Activated CD8-positive, alpha-beta T cell treated with anti-CD3 and anti-CD28 coated beads for 36 hours (primary cell): Measurements from ENCODE around the gene TBX21. TPM values are rescaled to one million over a fixed set of nuclear protein-coding genes. Genes with fewer than 3 reads are reported as not detected.

Experiments used
- ATAC-seq: fragments of 200-7000 bp; cut with Tn5 transposase; one replicate; pipeline ENCODE4 v1.10.0; 2021; ENCODE audit warnings: mild to moderate bottlenecking, moderate library complexity
- CTCF ChIA-PET: fragments of 350-600 bp; sonication (Branson Sonifier 250); formaldehyde crosslinking; loops from one replicate; lab custom pipeline; 2021; ENCODE audit warnings: antibody characterized with exemption; lab: Charles Lee
- POLR2A ChIA-PET: fragments of 350-600 bp; sonication (Branson Sonifier 250); formaldehyde crosslinking; loops from one replicate; lab custom pipeline; 2021; ENCODE audit warnings: antibody characterized with exemption; lab: Charles Lee
- DNase-seq: peaks from one replicate; pipeline ENCODE4 v3.0.0-alpha.2; 2020
- H3K27ac Mint-ChIP-seq: one replicate; pipeline ENCODE4 v1.8.0; 2021; ENCODE audit warnings: mild to moderate bottlenecking, mixed read lengths
- H3K27me3 Mint-ChIP-seq: one replicate; pipeline ENCODE4 v1.8.0; 2021; ENCODE audit warnings: mixed read lengths
- H3K36me3 Mint-ChIP-seq: one replicate; pipeline ENCODE4 v1.8.0; 2021; ENCODE audit warnings: low read depth, mixed read lengths
- H3K4me1 Mint-ChIP-seq: one replicate; pipeline ENCODE4 v1.8.0; 2021; ENCODE audit warnings: low read depth, mixed read lengths
- H3K4me3 Mint-ChIP-seq: one replicate; pipeline ENCODE4 v1.8.0; 2021; ENCODE audit warnings: mild to moderate bottlenecking, moderate library complexity, mixed read lengths
- H3K9me3 Mint-ChIP-seq: one replicate; pipeline ENCODE4 v1.8.0; 2021; ENCODE audit warnings: mixed read lengths
- intact Hi-C: fragments of 100-400 bp; cut with micrococcal nuclease; formaldehyde crosslinking; loops from one replicate; pipeline ENCODE4 v1.10.0; 2022
- total RNA-seq, 2 experiments: library from RNA; stranded (reverse); gene quantifications; one replicate each; pipeline ENCODE4 v1.2.3, GENCODE V29; 2021
- TF ChIP-seq, protein P1 (sequence below): fragments of 200-600 bp; IDR thresholded peaks from one replicate; pipeline ENCODE4 v1.8.0; 2022; ENCODE audit warnings: antibody characterized with exemption, mild to moderate bottlenecking

TBX21 gene
- total RNA-seq, 2 experiments from 2014 or later, result 53.0 to 56.9 TPM

DNA sequence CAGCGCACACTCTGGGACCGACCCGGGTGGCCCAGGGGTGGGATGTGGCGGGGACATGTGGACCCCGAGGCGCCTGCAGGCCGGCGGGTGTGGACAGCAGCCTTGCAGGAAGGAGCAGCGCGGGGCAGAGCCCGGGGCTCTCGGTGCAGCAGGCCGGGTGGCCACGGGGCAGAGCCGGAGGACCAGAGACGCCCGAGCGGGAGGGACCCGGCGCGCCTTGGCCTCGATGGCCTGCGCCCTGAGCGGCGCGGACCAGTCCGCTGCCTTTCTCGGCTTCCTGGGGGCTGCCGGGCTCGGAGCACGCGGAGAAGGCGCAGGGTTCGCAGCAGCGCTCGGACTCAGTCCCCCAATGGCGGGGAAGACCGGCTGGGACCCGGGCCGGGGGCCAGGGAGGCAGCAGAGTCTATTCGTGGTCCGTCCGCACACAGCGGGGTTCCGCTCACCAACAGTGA, 45.2 kb downstream of the TBX21 start:
- POLR2A ChIA-PET, result interaction anchor here (0.6 kb wide), 1 partner anchor 165 kb away, joined by 4 read pairs; no protein-coding TSS in a partner anchor
- DNase-seq (no peak), ATAC-seq (no peak)
- intact Hi-C loops, result no loop called here
- H3K36me3 Mint-ChIP-seq, result no peaks in the 10 kb centered on the region
- H3K4me3 Mint-ChIP-seq, result no peak overlapping the region
- CTCF ChIA-PET, result interaction anchor here (0.8 kb wide), 1 partner anchor 23 kb away, joined by 3 read pairs; no protein-coding TSS in a partner anchor
- H3K9me3 Mint-ChIP-seq, result no peaks in the 10 kb centered on the region
- H3K4me1 Mint-ChIP-seq, result no peaks in the 10 kb centered on the region
- H3K27me3 Mint-ChIP-seq, result peaks cover 45% of the 10 kb centered on the region
- TF ChIP-seq, protein P1, sequence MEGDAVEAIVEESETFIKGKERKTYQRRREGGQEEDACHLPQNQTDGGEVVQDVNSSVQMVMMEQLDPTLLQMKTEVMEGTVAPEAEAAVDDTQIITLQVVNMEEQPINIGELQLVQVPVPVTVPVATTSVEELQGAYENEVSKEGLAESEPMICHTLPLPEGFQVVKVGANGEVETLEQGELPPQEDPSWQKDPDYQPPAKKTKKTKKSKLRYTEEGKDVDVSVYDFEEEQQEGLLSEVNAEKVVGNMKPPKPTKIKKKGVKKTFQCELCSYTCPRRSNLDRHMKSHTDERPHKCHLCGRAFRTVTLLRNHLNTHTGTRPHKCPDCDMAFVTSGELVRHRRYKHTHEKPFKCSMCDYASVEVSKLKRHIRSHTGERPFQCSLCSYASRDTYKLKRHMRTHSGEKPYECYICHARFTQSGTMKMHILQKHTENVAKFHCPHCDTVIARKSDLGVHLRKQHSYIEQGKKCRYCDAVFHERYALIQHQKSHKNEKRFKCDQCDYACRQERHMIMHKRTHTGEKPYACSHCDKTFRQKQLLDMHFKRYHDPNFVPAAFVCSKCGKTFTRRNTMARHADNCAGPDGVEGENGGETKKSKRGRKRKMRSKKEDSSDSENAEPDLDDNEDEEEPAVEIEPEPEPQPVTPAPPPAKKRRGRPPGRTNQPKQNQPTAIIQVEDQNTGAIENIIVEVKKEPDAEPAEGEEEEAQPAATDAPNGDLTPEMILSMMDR, result no peak
- H3K27ac Mint-ChIP-seq, result no peak overlapping the region

DNA sequence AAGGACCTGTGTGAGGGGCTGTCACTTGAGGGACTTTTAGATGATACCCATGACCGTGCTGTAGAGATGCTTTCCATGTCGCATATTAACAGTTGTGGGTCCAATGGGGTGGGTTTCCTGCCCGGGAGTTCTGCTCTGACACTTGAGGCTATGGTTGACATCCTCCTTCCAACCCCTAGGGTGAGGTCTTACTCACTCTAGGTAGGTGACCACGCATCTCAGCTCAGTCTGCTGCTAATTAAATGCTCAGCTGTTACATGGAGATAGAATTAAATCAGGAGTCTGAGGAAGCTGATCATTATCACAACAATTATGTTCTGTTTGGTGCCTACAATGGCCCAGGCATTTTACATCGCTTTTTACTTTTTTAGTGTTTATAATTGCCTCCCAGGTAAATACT, 48.4 kb downstream of the TBX21 start:
- Mint-ChIP-seq H3K36me3 (no peaks in the 10 kb centered on the region), H3K4me3 (no peak overlapping the region), H3K9me3 (no peaks in the 10 kb centered on the region), H3K4me1 (no peaks in the 10 kb centered on the region), H3K27me3 (peaks cover 38% of the 10 kb centered on the region), H3K27ac (no peak overlapping the region)
- intact Hi-C loops, result no loop called here
- TF ChIP-seq, protein P1, result no peak
- ChIA-PET POLR2A (no interaction called here), CTCF (interaction anchor here (1.2 to 3.4 kb wide), 5 partner anchors 9 to 108 kb away, joined by 3 to 11 read pairs (median 3); partner anchors contain the start of gene SCRN2)
- ATAC-seq (no peak), DNase-seq (no peak)

DNA sequence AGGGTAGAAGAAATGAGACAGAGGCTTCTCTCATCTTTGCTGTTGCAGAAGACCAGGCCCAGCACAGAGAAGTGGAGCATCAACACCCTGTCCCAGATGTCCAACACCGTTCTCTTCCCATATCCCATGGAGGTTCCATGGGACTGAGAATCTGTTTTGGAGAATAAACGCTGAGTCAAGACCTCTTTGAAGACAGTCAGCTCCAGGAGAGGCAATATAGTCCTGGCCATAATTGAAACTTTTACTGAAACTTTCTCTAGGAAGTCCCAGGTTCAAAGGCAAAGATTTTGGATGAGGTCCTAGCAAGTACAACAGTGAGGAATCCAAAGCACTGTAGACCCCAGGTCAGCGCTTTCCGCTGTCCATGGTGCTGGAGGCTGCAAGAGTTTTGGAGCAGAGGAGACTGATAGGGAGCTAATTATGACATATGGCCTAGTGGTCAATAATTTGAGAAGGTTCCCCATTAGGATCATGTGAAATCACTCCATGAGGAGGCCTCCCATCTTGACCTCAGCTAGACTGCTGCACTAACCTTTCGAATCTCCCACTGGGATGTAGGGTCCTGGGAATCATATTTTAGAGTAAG, 52.6 kb downstream of the TBX21 start:
- H3K27me3 Mint-ChIP-seq, result peaks cover 42% of the 10 kb centered on the region
- CTCF ChIA-PET, result interaction anchor here (0.7 to 1.6 kb wide), 6 partner anchors 16 to 122 kb away, joined by 3 to 6 read pairs (median 3); no protein-coding TSS in a partner anchor
- DNase-seq (peak; percentile 64), ATAC-seq (no peak)
- no peaks in the 10 kb centered on the region for H3K36me3 Mint-ChIP-seq
- TF ChIP-seq, protein P1, result no peak
- H3K27ac Mint-ChIP-seq, result no peak overlapping the region
- H3K9me3 Mint-ChIP-seq, result no peaks in the 10 kb centered on the region
- intact Hi-C loops, result no loop called here
- H3K4me1 Mint-ChIP-seq, result peaks cover 9% of the 10 kb centered on the region
- POLR2A ChIA-PET, result interaction anchor here (0.6 to 1.3 kb wide), 4 partner anchors 19 to 358 kb away, joined by 3 to 6 read pairs (median 3); partner anchors contain the start of gene TBX21
- H3K4me3 Mint-ChIP-seq, result no peak overlapping the region

DNA sequence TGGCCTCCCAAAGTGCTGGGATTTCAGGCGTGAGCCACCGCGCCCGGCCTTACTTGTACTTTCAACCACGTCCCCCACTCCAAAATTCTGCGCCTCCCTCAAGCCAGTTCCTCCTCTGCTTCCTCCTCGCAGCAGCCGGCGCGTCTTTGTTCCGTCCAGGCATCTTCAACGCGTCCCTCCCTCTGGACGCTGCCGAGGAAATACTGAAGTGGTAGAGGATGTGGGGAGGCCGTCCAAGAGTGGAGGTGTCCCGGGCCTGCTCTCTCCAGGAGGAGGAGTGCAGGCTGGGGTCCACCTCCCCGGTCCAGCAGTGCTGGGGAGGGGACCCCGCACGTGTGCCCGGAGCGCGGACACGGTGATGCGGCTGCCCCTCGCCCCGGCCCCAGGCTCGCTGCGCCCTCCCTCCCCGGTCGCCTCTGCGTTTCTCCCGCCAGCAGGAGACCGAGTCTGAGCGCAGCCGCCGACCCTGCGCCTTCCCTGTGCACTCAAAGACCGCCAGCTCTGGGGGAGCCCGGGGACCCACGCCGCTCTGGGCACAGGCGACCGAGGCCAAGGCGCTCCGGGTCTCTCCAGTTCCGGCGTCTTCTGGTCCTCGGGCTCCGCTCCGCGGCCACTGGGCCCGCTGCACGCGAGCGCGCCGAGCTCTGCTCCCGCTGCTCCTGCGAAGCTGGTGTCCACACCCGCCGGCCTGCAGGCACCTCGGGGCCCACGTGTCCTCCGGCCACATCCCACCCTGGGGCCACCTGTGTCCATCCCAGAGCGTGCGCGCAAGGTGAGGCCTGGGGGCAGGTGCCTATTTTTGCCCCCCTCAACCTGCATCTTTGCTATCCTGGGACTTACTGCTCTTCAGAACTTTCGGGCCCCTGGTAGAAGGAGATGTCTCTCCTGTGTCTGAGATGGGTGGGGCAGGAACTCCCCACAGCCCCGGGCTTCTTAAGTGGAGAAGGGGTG, 56.9 kb downstream of the TBX21 start:
- TF ChIP-seq, protein P1, result peak; percentile 78
- Mint-ChIP-seq H3K27me3 (peaks cover 58% of the 10 kb centered on the region), H3K4me3 (peak overlapping the region; percentile 66), H3K4me1 (peaks cover 9% of the 10 kb centered on the region), H3K9me3 (no peaks in the 10 kb centered on the region), H3K27ac (no peak overlapping the region), H3K36me3 (no peaks in the 10 kb centered on the region)
- ChIA-PET POLR2A (interaction anchor here (1.6 kb wide), 1 partner anchor 125 kb away, joined by 5 read pairs; no protein-coding TSS in a partner anchor), CTCF (interaction anchor here (0.6 to 1.9 kb wide), 26 partner anchors 8 to 144 kb away, joined by 3 to 22 read pairs (median 4); no protein-coding TSS in a partner anchor)
- ATAC-seq, result peak; percentile 97
- intact Hi-C loops, result no loop called here
- peak; percentile 70 for DNase-seq
